H9 (cell line): ENCODE results near the gene FAF1. TPM values are rescaled to one million over a fixed set of nuclear protein-coding genes. Genes with fewer than 3 reads are reported as not detected.
"Not testable (repeated sequence)": the region's sequence is repeated elsewhere in the genome, so short reads cannot be mapped to it uniquely, and the experiment has no call there.

ENCODE experiments used
- DNase-seq: peaks from one replicate; pipeline ENCODE4 v3.0.0-alpha.2; 2017
- H2AFZ ChIP-seq: one replicate; pipeline ENCODE4 v1.6.1; 2013; ENCODE audit warnings: mild to moderate bottlenecking, low read length, control low read depth, moderate library complexity
- H2AK5ac ChIP-seq: 2 replicates; pipeline ENCODE4 v1.6.1; 2013; ENCODE audit warnings: low read length, control low read depth, mixed read lengths; ENCODE audit not compliant: insufficient read length
- H2BK120ac ChIP-seq: one replicate; pipeline ENCODE4 v1.6.1; 2013; ENCODE audit warnings: low read depth, mild to moderate bottlenecking, low read length, control low read depth, inconsistent platforms; ENCODE audit not compliant: poor library complexity, severe bottlenecking
- H2BK12ac ChIP-seq: 2 replicates; pipeline ENCODE4 v1.6.1; 2013; ENCODE audit warnings: low read length, control low read depth, mixed read lengths, low read depth; ENCODE audit not compliant: insufficient read length
- H2BK15ac ChIP-seq: 2 replicates; pipeline ENCODE4 v1.6.1; 2013; ENCODE audit warnings: low read depth, low read length, control low read depth
- H2BK20ac ChIP-seq: one replicate; pipeline ENCODE4 v1.6.1; 2013; ENCODE audit warnings: low read depth, mild to moderate bottlenecking, low read length, control low read depth, inconsistent platforms; ENCODE audit not compliant: poor library complexity, severe bottlenecking
- H2BK5ac ChIP-seq: 2 replicates; pipeline ENCODE4 v1.6.1; 2013; ENCODE audit warnings: low read length, control low read depth, mixed read lengths; ENCODE audit not compliant: insufficient read length
- H3K14ac ChIP-seq: 2 replicates; pipeline ENCODE4 v1.6.1; 2013; ENCODE audit warnings: low read length, control low read depth; ENCODE audit not compliant: insufficient read depth
- H3K18ac ChIP-seq: 2 replicates; pipeline ENCODE4 v1.6.1; 2013; ENCODE audit warnings: low read depth, mild to moderate bottlenecking, mixed read lengths, low read length, control low read depth; ENCODE audit not compliant: insufficient read length
- H3K23ac ChIP-seq: 2 replicates; pipeline ENCODE4 v1.6.1; 2013; ENCODE audit warnings: low read length, control low read depth, mixed read lengths, low read depth; ENCODE audit not compliant: insufficient read length
- H3K23me2 ChIP-seq: 2 replicates; pipeline ENCODE4 v1.6.1; 2013; ENCODE audit warnings: low read depth, mild to moderate bottlenecking, mixed read lengths, low read length, control low read depth; ENCODE audit not compliant: insufficient read length, poor library complexity, severe bottlenecking
- H3K27ac ChIP-seq: 2 replicates; pipeline ENCODE4 v1.5.1; 2013; ENCODE audit warnings: low read length, control low read depth, mixed read lengths, low read depth; ENCODE audit not compliant: insufficient read length
- H3K27me3 ChIP-seq: 2 replicates; pipeline ENCODE4 v1.6.1; 2013; ENCODE audit warnings: low read length, control low read depth, inconsistent platforms; ENCODE audit not compliant: insufficient read depth
- H3K4ac ChIP-seq: 2 replicates; pipeline ENCODE4 v1.6.1; 2013; ENCODE audit warnings: low read depth, mild to moderate bottlenecking, control low read depth, inconsistent platforms, low read length, moderate library complexity
- H3K4me1 ChIP-seq: 2 replicates; pipeline ENCODE4 v1.6.1; 2013; ENCODE audit warnings: low read length, control low read depth, inconsistent platforms; ENCODE audit not compliant: insufficient read depth
- H3K4me2 ChIP-seq: 2 replicates; pipeline ENCODE4 v1.6.1; 2013; ENCODE audit warnings: low read length, control low read depth, mixed read lengths; ENCODE audit not compliant: insufficient read length, insufficient read depth
- H3K56ac ChIP-seq: 2 replicates; pipeline ENCODE4 v1.6.1; 2013; ENCODE audit warnings: low read depth, mild to moderate bottlenecking, mixed read lengths, low read length, control low read depth; ENCODE audit not compliant: insufficient read length
- H3K79me1 ChIP-seq: 2 replicates; pipeline ENCODE4 v1.6.1; 2013; ENCODE audit warnings: low read depth, mild to moderate bottlenecking, moderate library complexity, low read length, control low read depth, inconsistent platforms; ENCODE audit not compliant: insufficient read depth, poor library complexity, severe bottlenecking
- H3K79me2 ChIP-seq: 2 replicates; pipeline ENCODE4 v1.6.1; 2013; ENCODE audit warnings: low read length, control low read depth, inconsistent platforms; ENCODE audit not compliant: insufficient read depth
- H3K9ac ChIP-seq: 2 replicates; pipeline ENCODE4 v1.6.1; 2013; ENCODE audit warnings: low read length, control low read depth, mixed read lengths; ENCODE audit not compliant: insufficient read length; ENCODE audit errors: extremely low read depth
- H3K9me3 ChIP-seq: one replicate; pipeline ENCODE4 v1.6.1; 2013; ENCODE audit warnings: low read depth, low read length, inconsistent platforms; ENCODE audit not compliant: control insufficient read depth
- H3T11ph ChIP-seq: one replicate; pipeline ENCODE4 v1.6.1; 2013; ENCODE audit warnings: mild to moderate bottlenecking, low read length, control low read depth, inconsistent platforms
- H4K20me1 ChIP-seq: one replicate; pipeline ENCODE4 v1.6.1; 2013; ENCODE audit not compliant: control insufficient read depth, insufficient read length, insufficient read depth
- H4K5ac ChIP-seq: 2 replicates; pipeline ENCODE4 v1.6.1; 2013; ENCODE audit warnings: low read depth, mild to moderate bottlenecking, mixed read lengths, low read length, control low read depth; ENCODE audit not compliant: insufficient read length
- H4K8ac ChIP-seq: replicated peaks from 2 replicates; pipeline ENCODE4 v1.6.1; 2013; ENCODE audit warnings: low read length, control low read depth, mixed read lengths, low read depth; ENCODE audit not compliant: insufficient read length
- H4K91ac ChIP-seq: 2 replicates; pipeline ENCODE4 v1.6.1; 2013; ENCODE audit warnings: low read depth, mild to moderate bottlenecking, moderate library complexity, mixed read lengths, low read length, control low read depth; ENCODE audit not compliant: insufficient read length
- H3K27ac Mint-ChIP-seq, 3 experiments: 2 replicates in 2 of 3; 3 replicates in 1 of 3; pipeline ENCODE4 v1.8.0; 2020 to 2021; ENCODE audit warnings: mixed read lengths in 3 of 3, mild to moderate bottlenecking in 1 of 3, moderate library complexity in 1 of 3
- H3K27me3 Mint-ChIP-seq: 2 replicates; pipeline ENCODE4 v1.8.0; 2021; ENCODE audit warnings: low read depth, mild to moderate bottlenecking, moderate library complexity, mixed read lengths
- H3K36me3 Mint-ChIP-seq, 3 experiments: 2 replicates in 2 of 3; 3 replicates in 1 of 3; pipeline ENCODE4 v1.8.0; 2020 to 2021; ENCODE audit warnings: low read depth in 3 of 3, mixed read lengths in 3 of 3; ENCODE audit not compliant: insufficient read depth in 1 of 3
- H3K4me1 Mint-ChIP-seq, 2 experiments: 2 replicates each; pipeline ENCODE4 v1.8.0; 2020; ENCODE audit warnings: mixed read lengths in 2 of 2
- H3K4me3 Mint-ChIP-seq, 2 experiments: 2 replicates in 1 of 2; 3 replicates in 1 of 2; pipeline ENCODE4 v1.8.0; 2020 to 2021; ENCODE audit warnings: mild to moderate bottlenecking in 2 of 2, mixed read lengths in 2 of 2, moderate library complexity in 1 of 2
- H3K9me3 Mint-ChIP-seq, 2 experiments: 2 replicates in 1 of 2; 3 replicates in 1 of 2; pipeline ENCODE4 v1.8.0; 2020; ENCODE audit warnings: mild to moderate bottlenecking in 2 of 2, mixed read lengths in 2 of 2, moderate library complexity in 1 of 2
- WGBS: extraction: QIAGEN DNeasy Blood & Tissue Kit; methylation state at CpG from one replicate; pipeline ENCODE4 v1.1.7; 2013; ENCODE audit warnings: missing lambda C conversion rate, low lambda C conversion rate, mixed read lengths; ENCODE audit not compliant: insufficient read length; ENCODE audit errors: extremely low coverage; 5-methylcytosine and 5-hydroxymethylcytosine counted together
- total RNA-seq: library from RNA; stranded (reverse); gene quantifications from 2 replicates; pipeline ENCODE4 v1.2.1, GENCODE V29; 2021

Gene FAF1
- total RNA-seq, 1 experiment from 2014 or later = 60.8 TPM

DNA sequence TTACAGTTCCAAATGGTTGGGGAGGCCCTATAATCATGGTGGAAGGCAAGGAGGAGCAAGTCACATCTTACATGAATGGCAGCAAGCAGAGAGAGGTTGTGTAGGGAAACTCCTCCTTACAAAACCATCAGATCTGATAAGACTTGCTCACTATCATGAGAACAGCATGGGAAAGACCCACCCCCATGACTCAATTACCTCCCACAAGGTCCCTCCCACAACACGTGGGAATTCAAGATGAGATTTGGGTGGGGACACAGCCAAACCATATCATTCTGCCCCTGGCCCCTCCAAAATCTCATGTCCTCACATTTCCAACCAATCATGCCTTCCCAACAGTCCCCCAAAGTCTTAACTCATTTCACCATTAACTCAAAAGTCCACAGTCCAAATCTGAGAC, 205.3 kb downstream of the FAF1 start:
- not testable (repeated sequence) for H3K4me1 ChIP-seq, DNase-seq, H2AFZ ChIP-seq, H2BK120ac ChIP-seq, H4K91ac ChIP-seq, H3K79me2 ChIP-seq, H2AK5ac ChIP-seq, H3K18ac ChIP-seq, H3K14ac ChIP-seq, H3K4me3 Mint-ChIP-seq, H2BK15ac ChIP-seq, H3K4me1 Mint-ChIP-seq, H3T11ph ChIP-seq, H3K27me3 Mint-ChIP-seq, H3K4ac ChIP-seq, H4K8ac ChIP-seq, H3K23ac ChIP-seq, H4K20me1 ChIP-seq, H3K9ac ChIP-seq, H3K56ac ChIP-seq, H3K4me2 ChIP-seq, H4K5ac ChIP-seq, H3K27ac ChIP-seq, H3K27ac Mint-ChIP-seq, H2BK20ac ChIP-seq, H3K27me3 ChIP-seq, H2BK5ac ChIP-seq, H2BK12ac ChIP-seq, H3K9me3 ChIP-seq, H3K23me2 ChIP-seq, H3K79me1 ChIP-seq
- peaks cover 18 to 35% (median 28%) of the 10 kb centered on the region in 3 experiments; a peak in 6 of 7 replicates for H3K36me3 Mint-ChIP-seq
- peaks cover 24 to 27% of the 10 kb centered on the region in 2 experiments; a peak in 4 of 5 replicates for H3K9me3 Mint-ChIP-seq
- WGBS = no CpG with 5 or more reads among the region's 1 CpG
